GM13976 (cell line): ENCODE results near the gene CALM1.

ENCODE experiments used
- DNase-seq: peaks from one replicate; pipeline ENCODE4 v3.0.0; 2012; ENCODE audit warnings: low spot score
- in situ Hi-C: fragments of 300-500 bp; cut with MboI; formaldehyde crosslinking; loops from one replicate; pipeline ENCODE4 v1.12.0; 2022; ENCODE audit warnings: low sequenced_read_pairs, mixed read lengths, inconsistent platforms; ENCODE audit not compliant: unreplicated experiment
- TF ChIP-seq, protein P1 (sequence below): IDR thresholded peaks from 2 replicates; pipeline ENCODE4 v1.5.1; 2012; ENCODE audit warnings: borderline replicate concordance, mild to moderate bottlenecking; ENCODE audit not compliant: insufficient read depth; ENCODE audit errors: extremely low read depth, missing control alignments, control extremely low read depth

CALM1 gene

DNA sequence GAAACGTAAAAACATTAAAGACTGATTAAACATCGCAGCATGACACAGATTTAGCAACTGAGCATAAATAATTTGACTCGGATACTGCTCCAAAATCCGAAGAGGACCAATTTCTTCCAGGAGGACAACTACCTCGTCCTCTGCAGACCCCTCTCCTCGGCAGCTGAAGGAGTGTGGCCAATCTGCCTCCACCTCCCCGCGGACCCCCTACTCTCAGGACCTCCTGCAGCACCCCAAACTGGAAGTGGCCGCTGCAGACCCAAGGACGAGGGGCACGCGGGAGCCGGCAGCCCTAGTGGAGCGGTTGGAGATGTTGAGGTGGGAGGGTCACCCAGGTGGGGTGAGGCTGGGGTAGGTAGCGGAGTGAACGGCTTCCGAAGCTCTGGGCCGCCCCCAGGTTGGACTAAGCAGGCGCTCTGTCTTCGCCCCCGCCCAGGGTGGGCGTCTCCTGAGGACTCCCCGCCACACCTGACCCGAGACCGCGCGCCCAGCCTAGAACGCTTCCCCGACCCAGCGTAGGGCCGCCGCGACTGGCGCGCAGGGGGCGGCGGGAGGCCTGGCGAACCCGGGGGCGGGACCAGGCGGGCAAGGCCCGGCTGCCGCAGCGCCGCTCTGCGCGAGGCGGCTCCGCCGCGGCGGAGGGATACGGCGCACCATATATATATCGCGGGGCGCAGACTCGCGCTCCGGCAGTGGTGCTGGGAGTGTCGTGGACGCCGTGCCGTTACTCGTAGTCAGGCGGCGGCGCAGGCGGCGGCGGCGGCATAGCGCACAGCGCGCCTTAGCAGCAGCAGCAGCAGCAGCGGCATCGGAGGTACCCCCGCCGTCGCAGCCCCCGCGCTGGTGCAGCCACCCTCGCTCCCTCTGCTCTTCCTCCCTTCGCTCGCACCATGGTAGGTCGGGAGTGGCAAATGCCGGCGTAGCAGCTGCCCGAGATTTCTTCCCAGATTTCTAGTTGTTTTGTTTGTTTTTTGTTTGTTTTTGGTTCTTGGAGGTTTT is at the start of gene CALM1:
TSS of gene CALM1 (plus strand) at position 689 of the 999 bp plus-strand sequence. CDS start at position 891, 202 bp downstream.
- TF ChIP-seq, protein P1, sequence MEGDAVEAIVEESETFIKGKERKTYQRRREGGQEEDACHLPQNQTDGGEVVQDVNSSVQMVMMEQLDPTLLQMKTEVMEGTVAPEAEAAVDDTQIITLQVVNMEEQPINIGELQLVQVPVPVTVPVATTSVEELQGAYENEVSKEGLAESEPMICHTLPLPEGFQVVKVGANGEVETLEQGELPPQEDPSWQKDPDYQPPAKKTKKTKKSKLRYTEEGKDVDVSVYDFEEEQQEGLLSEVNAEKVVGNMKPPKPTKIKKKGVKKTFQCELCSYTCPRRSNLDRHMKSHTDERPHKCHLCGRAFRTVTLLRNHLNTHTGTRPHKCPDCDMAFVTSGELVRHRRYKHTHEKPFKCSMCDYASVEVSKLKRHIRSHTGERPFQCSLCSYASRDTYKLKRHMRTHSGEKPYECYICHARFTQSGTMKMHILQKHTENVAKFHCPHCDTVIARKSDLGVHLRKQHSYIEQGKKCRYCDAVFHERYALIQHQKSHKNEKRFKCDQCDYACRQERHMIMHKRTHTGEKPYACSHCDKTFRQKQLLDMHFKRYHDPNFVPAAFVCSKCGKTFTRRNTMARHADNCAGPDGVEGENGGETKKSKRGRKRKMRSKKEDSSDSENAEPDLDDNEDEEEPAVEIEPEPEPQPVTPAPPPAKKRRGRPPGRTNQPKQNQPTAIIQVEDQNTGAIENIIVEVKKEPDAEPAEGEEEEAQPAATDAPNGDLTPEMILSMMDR = no peak
- in situ Hi-C loops = no loop called here
- DNase-seq = peak; percentile 95

GRCh38 chr14:90348270-90348669 is 48.6 kb upstream of the CALM1 start:
- TF ChIP-seq, protein P1 = no peak
- DNase-seq = no peak
- in situ Hi-C loops = no loop called here

- TF ChIP-seq, protein P1 = no peak
- in situ Hi-C loops = no loop called here
- peak; percentile 37 for DNase-seq
These were observed 47.1 kb upstream of the CALM1 start for GRCh38 chr14:90349739-90350138.

- DNase-seq = no peak
- in situ Hi-C loops = no loop called here
- TF ChIP-seq, protein P1 = no peak
These were observed 42.1 kb upstream of the CALM1 start for GRCh38 chr14:90354551-90355298.

- in situ Hi-C loops = no loop called here
- TF ChIP-seq, protein P1 = no peak
- no peak for DNase-seq
These were observed 41.0 kb upstream of the CALM1 start for GRCh38 chr14:90355540-90356518.
